Immature natural killer cell (primary cell): Measurements from ENCODE around the gene GPR89A. TPM values are rescaled to one million over a fixed set of nuclear protein-coding genes. Genes with fewer than 3 reads are reported as not detected.
"Not testable (repeated sequence)": the region's sequence is repeated elsewhere in the genome, so short reads cannot be mapped to it uniquely, and the experiment has no call there.

Experiments
- DNase-seq, 3 donors: peaks; one replicate each; pipeline ENCODE4 v3.0.0; 2022; ENCODE audit warnings: mixed read lengths in 1 of 3
- H3K27ac Mint-ChIP-seq, 6 donors: one replicate each; pipeline ENCODE4 v1.8.0; 2020; ENCODE audit warnings: mixed read lengths in 6 of 6, mild to moderate bottlenecking in 5 of 6, inconsistent platforms in 4 of 6, moderate library complexity in 3 of 6
- H3K27me3 Mint-ChIP-seq, 3 donors: one replicate each; pipeline ENCODE4 v1.8.0; 2020 to 2021; ENCODE audit warnings: low read depth in 3 of 3, mild to moderate bottlenecking in 3 of 3, mixed read lengths in 3 of 3, moderate library complexity in 3 of 3, inconsistent platforms in 1 of 3
- H3K36me3 Mint-ChIP-seq, 3 donors: one replicate each; pipeline ENCODE4 v1.8.0; 2020; ENCODE audit warnings: mixed read lengths in 3 of 3, inconsistent platforms in 2 of 3, mild to moderate bottlenecking in 2 of 3
- H3K4me1 Mint-ChIP-seq, 2 donors: one replicate each; pipeline ENCODE4 v1.8.0; 2020; ENCODE audit warnings: inconsistent platforms in 2 of 2, mild to moderate bottlenecking in 2 of 2, mixed read lengths in 2 of 2, moderate library complexity in 1 of 2
- H3K4me3 Mint-ChIP-seq, 5 donors: one replicate each; pipeline ENCODE4 v1.8.0; 2020; ENCODE audit warnings: mild to moderate bottlenecking in 5 of 5, mixed read lengths in 5 of 5, inconsistent platforms in 3 of 5, moderate library complexity in 3 of 5
- H3K9me3 Mint-ChIP-seq, 6 donors: one replicate each; pipeline ENCODE4 v1.8.0; 2020; ENCODE audit warnings: mild to moderate bottlenecking in 6 of 6, mixed read lengths in 6 of 6, inconsistent platforms in 4 of 6, moderate library complexity in 3 of 6
- polyA plus RNA-seq, 3 donors: library from polyadenylated mRNA; unstranded; fragments of 300-500 nt; fragmentation: Illumina TruSeq; gene quantifications; one replicate each; pipeline ENCODE4 v1.2.3, GENCODE V29; 2021

The GPR89A gene
- polyA plus RNA-seq, 3 donors from 2014 or later, result 19.3 to 33.6 (median 28.0) TPM

GRCh38 chr1:145714524-145715111 lies 106.8 kb downstream of the GPR89A start:
- Mint-ChIP-seq H3K27me3 (peaks cover 0 to 4% (median 2%) of the 10 kb centered on the region in 3 donors), H3K27ac (peak overlapping the region in 3 of 6 donors; percentile 1 to 67 (median 57)), H3K4me1 (peaks cover 53 to 65% of the 10 kb centered on the region in 2 donors), H3K9me3 (no peaks in the 10 kb centered on the region), H3K4me3 (peak overlapping the region in 1 of 5 donors; percentile 53), H3K36me3 (peaks cover 0 to 8% (median 0%) of the 10 kb centered on the region in 3 donors)
- no peak for DNase-seq

GRCh38 chr1:145716641-145717345 lies 109.0 kb downstream of the GPR89A start:
- peak overlapping the region; percentile 77 to 91 (median 84) for H3K27ac Mint-ChIP-seq
- peak in 2 of 3 donors; percentile 33 to 49 for DNase-seq
- no peaks in the 10 kb centered on the region for H3K9me3 Mint-ChIP-seq
- peaks cover 1 to 12% (median 5%) of the 10 kb centered on the region in 3 donors for H3K27me3 Mint-ChIP-seq
- peak overlapping the region; percentile 7 to 78 (median 67) for H3K4me3 Mint-ChIP-seq
- H3K36me3 Mint-ChIP-seq, result no peaks in the 10 kb centered on the region
- H3K4me1 Mint-ChIP-seq, result peaks cover 69 to 71% of the 10 kb centered on the region in 2 donors

- H3K9me3 Mint-ChIP-seq, result no peaks in the 10 kb centered on the region
- peak overlapping the region; percentile 31 to 78 (median 62) for H3K27ac Mint-ChIP-seq
- H3K4me1 Mint-ChIP-seq, result peaks cover 77 to 81% of the 10 kb centered on the region in 2 donors
- peak overlapping the region; percentile 28 to 74 (median 67) for H3K4me3 Mint-ChIP-seq
- no peaks in the 10 kb centered on the region for H3K36me3 Mint-ChIP-seq
- DNase-seq, result no peak
- peaks cover 1 to 13% (median 5%) of the 10 kb centered on the region in 3 donors for H3K27me3 Mint-ChIP-seq
These were observed 110.0 kb downstream of the GPR89A start for GRCh38 chr1:145717833-145718232.

GRCh38 chr1:145718465-145718864 lies 110.7 kb downstream of the GPR89A start:
- not testable (repeated sequence) for H3K9me3 Mint-ChIP-seq, H3K36me3 Mint-ChIP-seq, DNase-seq
- peaks cover 81 to 87% of the 10 kb centered on the region in 2 donors for H3K4me1 Mint-ChIP-seq
- H3K27ac Mint-ChIP-seq, result peak overlapping the region in 3 of 6 donors; percentile 50 to 84 (median 78)
- H3K27me3 Mint-ChIP-seq, result peaks cover 1 to 15% (median 5%) of the 10 kb centered on the region in 3 donors
- H3K4me3 Mint-ChIP-seq, result peak overlapping the region in 2 of 5 donors; percentile 94 to 97

GRCh38 chr1:145719230-145720079 lies 111.7 kb downstream of the GPR89A start, which contains the start of gene CD160:
Gene CD160, plus strand, starts transcription at chr1:145719499. Its CDS starts 8,829 bp downstream, at chr1:145728328.
- H3K27me3 Mint-ChIP-seq, result peaks cover 1 to 15% (median 5%) of the 10 kb centered on the region in 3 donors
- peak; percentile 61 to 70 (median 66) for DNase-seq
- peak within 1 kb of the TSS; percentile 84 to 94 (median 92) for H3K27ac Mint-ChIP-seq

More at GRCh38 chr1:145719230-145720079, 111.7 kb downstream of the GPR89A start, which contains the start of gene CD160:
- Mint-ChIP-seq H3K9me3 (no peaks in the 10 kb centered on the region), H3K4me1 (peaks cover 83 to 96% of the 10 kb centered on the region in 2 donors), H3K36me3 (no peaks in the 10 kb centered on the region), H3K4me3 (peak within 1 kb of the TSS; percentile 84 to 97 (median 94))

Other genes with a start within 250 kb of the GPR89A start
- under 1 TPM; 0.09 to 0.23 (median 0.22) TPM for gene NBPF20, start 182.4 kb upstream of the GPR89A start, polyA plus RNA-seq
- gene PDZK1, start 99.4 kb downstream of the GPR89A start, polyA plus RNA-seq, result 1 to 10 TPM in 2 of 3 donors, not detected in 1; 1.5 to 2.5 TPM
- 100 to 1,000 TPM; 382 to 493 (median 435) TPM for gene CD160, start 111.5 kb downstream of the GPR89A start, polyA plus RNA-seq
- 1 to 10 TPM; 4.7 to 9.4 (median 8.3) TPM for gene RNF115, start 216.1 kb downstream of the GPR89A start, polyA plus RNA-seq
- gene POLR3C, start 216.2 kb downstream of the GPR89A start, polyA plus RNA-seq, result 10 to 100 TPM; 34.5 to 56.4 (median 45.6) TPM
- 1 to 10 TPM in 2 of 3 donors, not detected in 1; 3.8 to 4.1 TPM for gene NUDT17, start 237.6 kb downstream of the GPR89A start, polyA plus RNA-seq